ENCODE measurements around the gene RGS9.

Gene RGS9

DNA sequence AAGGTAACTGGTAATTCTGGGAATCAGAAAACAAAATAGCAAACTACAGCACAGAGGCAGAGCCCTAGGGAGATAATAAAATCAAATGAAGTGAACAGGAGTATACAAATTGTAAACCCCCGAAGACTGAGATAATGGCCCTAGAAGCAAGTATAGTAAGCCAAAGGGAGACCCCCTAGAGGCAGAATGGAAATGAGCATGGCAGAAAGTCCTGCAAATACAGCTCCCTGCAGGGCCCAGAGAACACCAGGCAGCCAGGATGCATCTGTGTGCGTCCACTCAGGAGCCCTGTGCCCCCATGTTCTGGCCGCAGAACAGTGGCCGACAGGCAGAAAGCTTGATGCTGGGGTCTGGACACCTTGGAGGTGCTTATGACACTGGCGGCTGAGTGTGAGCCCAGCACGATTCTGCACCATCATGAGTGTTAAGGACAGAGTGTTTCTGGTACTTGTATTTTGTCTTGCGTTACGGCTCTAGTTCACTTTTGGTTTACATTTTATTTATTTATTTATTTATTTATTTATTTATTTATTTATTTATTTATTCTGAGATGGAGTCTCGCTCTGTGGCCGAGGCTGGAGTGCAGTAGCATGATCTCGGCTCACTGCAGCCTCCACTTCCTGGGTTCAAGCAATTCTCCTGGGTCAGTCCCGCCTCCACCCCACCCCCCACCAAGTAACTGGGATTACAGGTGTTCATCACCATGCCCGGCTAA is 48.7 kb downstream of the RGS9 start:
- in situ Hi-C loops (cut with HindIII; ENCODE audit: low pct_ligation_motif_present, low sequenced_read_pairs) = no loop called here
- no peak overlapping the region for H3K4me3 ChIP-seq (ENCODE audit: low read depth, low read length)
- H3K36me3 ChIP-seq (replicated peaks) = no peaks in the 10 kb centered on the region
- TF ChIP-seq, protein P1, sequence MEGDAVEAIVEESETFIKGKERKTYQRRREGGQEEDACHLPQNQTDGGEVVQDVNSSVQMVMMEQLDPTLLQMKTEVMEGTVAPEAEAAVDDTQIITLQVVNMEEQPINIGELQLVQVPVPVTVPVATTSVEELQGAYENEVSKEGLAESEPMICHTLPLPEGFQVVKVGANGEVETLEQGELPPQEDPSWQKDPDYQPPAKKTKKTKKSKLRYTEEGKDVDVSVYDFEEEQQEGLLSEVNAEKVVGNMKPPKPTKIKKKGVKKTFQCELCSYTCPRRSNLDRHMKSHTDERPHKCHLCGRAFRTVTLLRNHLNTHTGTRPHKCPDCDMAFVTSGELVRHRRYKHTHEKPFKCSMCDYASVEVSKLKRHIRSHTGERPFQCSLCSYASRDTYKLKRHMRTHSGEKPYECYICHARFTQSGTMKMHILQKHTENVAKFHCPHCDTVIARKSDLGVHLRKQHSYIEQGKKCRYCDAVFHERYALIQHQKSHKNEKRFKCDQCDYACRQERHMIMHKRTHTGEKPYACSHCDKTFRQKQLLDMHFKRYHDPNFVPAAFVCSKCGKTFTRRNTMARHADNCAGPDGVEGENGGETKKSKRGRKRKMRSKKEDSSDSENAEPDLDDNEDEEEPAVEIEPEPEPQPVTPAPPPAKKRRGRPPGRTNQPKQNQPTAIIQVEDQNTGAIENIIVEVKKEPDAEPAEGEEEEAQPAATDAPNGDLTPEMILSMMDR (IDR thresholded peaks at IDR 0.05; ENCODE audit: low read depth, low read length, missing control alignments) = peak; percentile 15
- no peak overlapping the region for H3K27ac ChIP-seq
- H3K27me3 ChIP-seq (replicated peaks) = no peaks in the 10 kb centered on the region
- DNase-seq = no peak

DNA sequence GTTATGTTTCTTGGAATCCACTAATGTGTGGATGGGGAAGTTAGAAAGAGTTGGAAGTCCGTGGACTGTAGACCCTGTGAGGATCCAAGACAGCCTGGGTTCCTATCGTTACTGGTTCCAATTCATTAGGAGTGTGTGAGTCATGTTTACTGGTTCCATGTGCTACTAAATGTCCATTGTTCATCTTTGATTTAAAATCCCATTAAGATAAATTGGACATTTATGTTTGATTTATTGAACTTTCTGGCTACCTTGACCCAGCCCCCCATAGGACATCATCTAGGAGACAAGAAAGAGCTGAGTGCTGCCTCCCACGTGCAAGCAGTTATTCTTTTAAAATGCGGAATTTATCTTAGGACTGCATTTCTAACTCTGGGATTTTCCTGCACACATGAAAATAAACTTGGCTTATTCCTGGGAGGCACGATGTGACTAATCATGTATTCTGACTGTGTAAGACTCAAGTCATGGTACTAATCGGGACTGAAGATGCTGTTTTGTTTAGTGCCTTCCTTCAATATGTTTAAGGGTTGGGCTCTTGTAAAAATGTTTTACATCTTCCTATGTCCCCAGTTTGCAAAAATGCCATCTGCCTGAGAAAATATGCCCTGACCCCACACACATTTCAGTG is 53.4 kb downstream of the RGS9 start:
- in situ Hi-C loops (cut with HindIII; ENCODE audit: low pct_ligation_motif_present, low sequenced_read_pairs) = no loop called here
- no peaks in the 10 kb centered on the region for H3K27me3 ChIP-seq (replicated peaks)

DNA sequence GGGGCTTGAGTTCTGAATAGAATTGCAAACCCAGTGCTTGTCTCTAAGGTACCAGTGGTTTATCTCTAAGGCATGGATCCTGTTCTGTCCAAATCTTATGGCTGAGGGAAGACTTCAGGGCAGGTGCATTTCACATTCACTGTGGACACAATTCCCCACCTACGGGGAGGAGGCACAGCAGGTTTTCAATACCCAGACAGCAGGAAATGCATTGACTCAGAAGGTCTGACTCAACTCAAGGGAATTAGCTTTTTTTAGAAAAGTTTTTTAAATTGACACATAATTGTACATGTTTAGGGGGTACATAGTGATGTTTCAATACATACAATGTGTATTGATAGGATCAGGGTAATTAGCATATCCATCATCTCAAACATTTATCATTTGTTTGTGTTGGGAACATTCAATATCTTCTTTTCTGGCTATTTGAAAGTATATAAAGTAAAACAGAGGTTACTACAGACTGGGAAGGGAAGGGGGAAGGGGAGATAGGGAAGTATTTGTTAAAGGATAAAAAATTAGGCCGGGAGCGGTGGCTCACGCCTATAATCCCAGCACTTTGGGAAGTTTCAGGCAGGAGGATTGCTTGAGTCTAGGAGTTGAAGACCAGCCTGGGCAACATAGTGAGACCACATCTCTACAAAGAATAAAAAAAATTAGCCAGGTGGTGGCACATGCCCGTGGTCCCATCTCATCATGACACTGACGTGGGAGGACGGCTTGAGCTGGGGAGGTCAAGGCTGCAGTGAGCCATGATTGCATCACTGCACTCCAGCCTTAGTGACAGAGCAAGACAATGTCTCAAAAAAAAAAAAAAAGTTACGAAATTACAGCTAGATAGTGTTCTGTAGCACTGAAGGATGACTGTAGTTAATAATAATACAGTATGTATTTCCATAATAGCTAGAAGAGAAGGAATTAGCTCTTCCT is 54.9 kb downstream of the RGS9 start:
- in situ Hi-C loops (cut with HindIII; ENCODE audit: low pct_ligation_motif_present, low sequenced_read_pairs) = no loop called here
- H3K4me3 ChIP-seq (ENCODE audit: low read depth, low read length) = no peak overlapping the region
- H3K27ac ChIP-seq = peak overlapping the region; percentile 96
- DNase-seq = peak; percentile 80
- no peaks in the 10 kb centered on the region for H3K27me3 ChIP-seq (replicated peaks)
- TF ChIP-seq, protein P1 (IDR thresholded peaks at IDR 0.05; ENCODE audit: low read depth, low read length, missing control alignments) = no peak
- H3K36me3 ChIP-seq (replicated peaks) = no peaks in the 10 kb centered on the region

More for the DNA sequence above, 53.4 kb downstream of the RGS9 start:
- TF ChIP-seq, protein P1 (IDR thresholded peaks at IDR 0.05; ENCODE audit: low read depth, low read length, missing control alignments) = no peak
- Histone ChIP-seq H3K27ac (peak overlapping the region; percentile 23), H3K4me3 (ENCODE audit: low read depth, low read length) (no peak overlapping the region), H3K36me3 (replicated peaks) (no peaks in the 10 kb centered on the region)
- peak; percentile 45 for DNase-seq

DNA sequence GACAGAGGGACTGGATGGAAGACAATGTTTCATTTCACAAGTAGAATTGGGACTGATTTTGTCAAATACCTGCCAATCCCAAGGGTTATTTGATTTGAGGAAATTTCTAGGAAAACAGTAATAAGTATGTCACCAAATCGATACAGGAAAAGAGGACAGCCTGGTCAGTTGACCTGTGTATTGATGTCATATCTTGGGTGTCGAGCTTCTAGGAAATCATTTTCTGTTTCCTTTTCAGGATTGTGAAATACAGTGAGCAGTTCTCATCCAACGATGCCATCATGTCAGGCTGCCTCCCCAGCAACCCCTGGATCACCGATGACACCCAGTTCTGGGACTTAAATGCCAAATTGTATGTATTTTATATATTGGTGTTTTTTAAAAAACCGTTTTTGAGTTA is 56.1 kb downstream of the RGS9 start:
- in situ Hi-C loops (cut with HindIII; ENCODE audit: low pct_ligation_motif_present, low sequenced_read_pairs) = no loop called here
- Histone ChIP-seq H3K27me3 (replicated peaks) (no peaks in the 10 kb centered on the region), H3K36me3 (replicated peaks) (no peaks in the 10 kb centered on the region), H3K4me3 (ENCODE audit: low read depth, low read length) (no peak overlapping the region), H3K27ac (no peak overlapping the region)
- no peak for DNase-seq
- TF ChIP-seq, protein P1 (IDR thresholded peaks at IDR 0.05; ENCODE audit: low read depth, low read length, missing control alignments) = no peak

DNA sequence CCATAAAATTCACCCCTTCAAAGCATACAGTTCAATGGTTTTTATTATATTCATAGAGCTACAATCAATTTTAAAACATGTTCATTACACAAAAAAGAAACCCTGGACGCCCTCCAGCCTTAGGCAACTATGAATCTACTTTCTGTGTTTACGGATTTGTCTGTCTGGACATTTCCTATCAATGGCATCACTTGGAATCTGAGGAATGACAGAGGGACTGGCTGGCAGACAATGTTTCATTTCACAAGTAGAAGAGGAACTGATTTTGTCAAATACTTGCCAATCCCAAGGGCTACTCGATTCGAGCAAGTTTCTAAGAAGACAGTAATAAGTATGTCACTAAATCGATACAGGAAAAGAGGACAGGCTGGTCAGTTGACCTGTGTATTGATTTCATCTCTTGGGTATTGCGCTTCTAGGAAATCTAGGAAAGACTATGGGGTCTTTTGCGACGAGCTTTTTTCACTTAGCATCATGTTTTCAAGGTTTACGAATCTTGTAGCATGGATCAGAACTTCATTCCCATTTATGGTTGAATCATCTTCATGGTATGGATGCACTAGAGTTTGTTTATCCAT is 56.6 kb downstream of the RGS9 start:
- no peaks in the 10 kb centered on the region for H3K27me3 ChIP-seq (replicated peaks)
- in situ Hi-C loops (cut with HindIII; ENCODE audit: low pct_ligation_motif_present, low sequenced_read_pairs) = no loop called here
- H3K36me3 ChIP-seq (replicated peaks) = no peaks in the 10 kb centered on the region
- no peak overlapping the region for H3K27ac ChIP-seq
- no peak for DNase-seq
- TF ChIP-seq, protein P1 (IDR thresholded peaks at IDR 0.05; ENCODE audit: low read depth, low read length, missing control alignments) = no peak
- no peak overlapping the region for H3K4me3 ChIP-seq (ENCODE audit: low read depth, low read length)
